Measurements from ENCODE around the gene HDLBP.
A peak's percentile ranks its signal among the peaks of the same experiment; 100 is the strongest.
"Not testable (repeated sequence)": the region's sequence is repeated elsewhere in the genome, so short reads cannot be mapped to it uniquely, and the experiment has no call there.

The HDLBP gene

GRCh38 chr2:241279828-241280227, 35.6 kb downstream of the HDLBP start:
- Histone ChIP-seq H3K4me1 (peaks cover 5% of the 10 kb centered on the region), H3K4me3 (ENCODE audit: low read depth, low read length) (no peak overlapping the region), H3K9me3 (no peaks in the 10 kb centered on the region), H3K27me3 (no peaks in the 10 kb centered on the region), H3K36me3 (no peaks in the 10 kb centered on the region; the same call in 1 of the 2 replicates)
- DNase-seq, result no peak
- TF ChIP-seq CTCF (IDR thresholded peaks at IDR 0.05; ENCODE audit: low read depth, low read length), result no peak

- Histone ChIP-seq H3K36me3 (no peaks in the 10 kb centered on the region; the same call in 1 of the 2 replicates), H3K4me3 (ENCODE audit: low read depth, low read length) (no peak overlapping the region), H3K4me1 (peaks cover 5% of the 10 kb centered on the region), H3K27me3 (no peaks in the 10 kb centered on the region), H3K9me3 (no peaks in the 10 kb centered on the region)
- TF ChIP-seq CTCF (IDR thresholded peaks at IDR 0.05; ENCODE audit: low read depth, low read length), result no peak
- DNase-seq, result peak; percentile 65
Observed at GRCh38 chr2:241279413-241279812, 36.1 kb downstream of the HDLBP start.

- not testable (repeated sequence) for H3K27me3 ChIP-seq; H3K9me3 ChIP-seq; H3K36me3 ChIP-seq; H3K4me3 ChIP-seq (ENCODE audit: low read depth, low read length); H3K4me1 ChIP-seq; DNase-seq
Observed at GRCh38 chr2:241278306-241278705, 37.2 kb downstream of the HDLBP start.

GRCh38 chr2:241275910-241276309, 39.6 kb downstream of the HDLBP start:
- no peaks in the 10 kb centered on the region for H3K9me3 ChIP-seq
- H3K4me1 ChIP-seq, result peaks cover 10% of the 10 kb centered on the region
- no peak for DNase-seq
- no peak overlapping the region for H3K4me3 ChIP-seq (ENCODE audit: low read depth, low read length)
- no peaks in the 10 kb centered on the region; the same call in none of the 2 replicates for H3K36me3 ChIP-seq
- no peak for TF ChIP-seq CTCF (IDR thresholded peaks at IDR 0.05; ENCODE audit: low read depth, low read length)
- no peaks in the 10 kb centered on the region for H3K27me3 ChIP-seq

- Histone ChIP-seq H3K9me3 (no peaks in the 10 kb centered on the region), H3K4me1 (peaks cover 10% of the 10 kb centered on the region), H3K4me3 (ENCODE audit: low read depth, low read length) (no peak overlapping the region), H3K27me3 (no peaks in the 10 kb centered on the region), H3K36me3 (no peaks in the 10 kb centered on the region; the same call in 1 of the 2 replicates)
- no peak for DNase-seq
- no peak for TF ChIP-seq CTCF (IDR thresholded peaks at IDR 0.05; ENCODE audit: low read depth, low read length)
Observed at GRCh38 chr2:241275504-241275903, 40.0 kb downstream of the HDLBP start.

- Histone ChIP-seq H3K4me3 (ENCODE audit: low read depth, low read length) (no peak overlapping the region), H3K9me3 (no peaks in the 10 kb centered on the region), H3K4me1 (peaks cover 5% of the 10 kb centered on the region; the same call in 1 of the 2 replicates), H3K36me3 (peaks cover under 1% of the 10 kb centered on the region; the same call in 1 of the 2 replicates), H3K27me3 (no peaks in the 10 kb centered on the region)
- DNase-seq, result no peak
- no peak for TF ChIP-seq CTCF (IDR thresholded peaks at IDR 0.05; ENCODE audit: low read depth, low read length)
Observed at GRCh38 chr2:241274127-241274526, 41.3 kb downstream of the HDLBP start.
